ENCODE results near the gene CEBPB. TPM values are rescaled to one million over a fixed set of nuclear protein-coding genes. Genes with fewer than 3 reads are reported as not detected.

CEBPB gene
- total RNA-seq, 1 donor from 2014 or later: 19.6 TPM

DNA sequence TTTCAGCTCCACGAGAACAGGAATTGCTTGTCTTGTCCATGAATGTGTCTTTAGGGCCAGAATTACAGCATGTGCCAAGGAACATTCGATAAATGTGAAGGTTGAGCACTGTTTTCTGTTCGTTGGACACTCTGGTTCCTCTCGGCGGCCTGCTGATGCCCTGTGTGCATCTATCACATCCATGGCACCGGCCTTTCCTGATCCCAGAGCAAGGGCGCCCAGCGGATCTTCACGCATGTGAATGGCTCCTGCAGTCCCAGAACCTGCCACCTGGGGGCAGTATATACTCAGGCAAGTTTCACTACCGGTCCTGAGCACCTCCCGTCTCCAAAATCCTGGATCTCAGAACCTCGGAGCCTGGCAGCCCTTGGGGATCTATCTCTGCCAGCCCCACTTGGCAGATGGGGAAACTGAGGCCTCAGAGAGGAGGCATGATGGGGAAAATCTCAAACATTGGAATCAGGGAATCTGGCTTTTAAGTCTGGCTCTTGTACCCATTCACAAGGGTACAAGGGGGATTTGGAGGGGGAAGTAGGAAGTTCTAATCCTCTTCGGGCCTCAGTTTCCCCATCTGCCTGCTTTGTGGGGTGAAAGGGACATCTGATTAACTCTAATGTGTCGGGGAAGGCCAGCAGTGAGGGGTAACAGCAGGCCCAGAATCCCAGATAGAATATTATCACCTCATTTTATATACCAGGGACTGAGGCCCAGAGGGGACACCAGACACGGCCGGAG lies 4.3 kb upstream of the CEBPB start:
- no peaks in the 10 kb centered on the region for H3K9me3 Mint-ChIP-seq (ENCODE audit: low read depth)
- TF ChIP-seq, protein P1, sequence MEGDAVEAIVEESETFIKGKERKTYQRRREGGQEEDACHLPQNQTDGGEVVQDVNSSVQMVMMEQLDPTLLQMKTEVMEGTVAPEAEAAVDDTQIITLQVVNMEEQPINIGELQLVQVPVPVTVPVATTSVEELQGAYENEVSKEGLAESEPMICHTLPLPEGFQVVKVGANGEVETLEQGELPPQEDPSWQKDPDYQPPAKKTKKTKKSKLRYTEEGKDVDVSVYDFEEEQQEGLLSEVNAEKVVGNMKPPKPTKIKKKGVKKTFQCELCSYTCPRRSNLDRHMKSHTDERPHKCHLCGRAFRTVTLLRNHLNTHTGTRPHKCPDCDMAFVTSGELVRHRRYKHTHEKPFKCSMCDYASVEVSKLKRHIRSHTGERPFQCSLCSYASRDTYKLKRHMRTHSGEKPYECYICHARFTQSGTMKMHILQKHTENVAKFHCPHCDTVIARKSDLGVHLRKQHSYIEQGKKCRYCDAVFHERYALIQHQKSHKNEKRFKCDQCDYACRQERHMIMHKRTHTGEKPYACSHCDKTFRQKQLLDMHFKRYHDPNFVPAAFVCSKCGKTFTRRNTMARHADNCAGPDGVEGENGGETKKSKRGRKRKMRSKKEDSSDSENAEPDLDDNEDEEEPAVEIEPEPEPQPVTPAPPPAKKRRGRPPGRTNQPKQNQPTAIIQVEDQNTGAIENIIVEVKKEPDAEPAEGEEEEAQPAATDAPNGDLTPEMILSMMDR (IDR thresholded peaks at IDR 0.05; ENCODE audit: unreplicated experiment): peak; percentile 97
- no peak overlapping the region for H3K27ac Mint-ChIP-seq
- peaks cover 23% of the 10 kb centered on the region for H3K27me3 Mint-ChIP-seq
- peak; percentile 95 for DNase-seq (ENCODE audit: low spot score, unreplicated experiment)
- H3K4me3 Mint-ChIP-seq (ENCODE audit: low read depth): no peak overlapping the region
- no peaks in the 10 kb centered on the region for H3K36me3 Mint-ChIP-seq (ENCODE audit: insufficient read depth)
- H3K4me1 Mint-ChIP-seq (ENCODE audit: low read depth): no peaks in the 10 kb centered on the region

DNA sequence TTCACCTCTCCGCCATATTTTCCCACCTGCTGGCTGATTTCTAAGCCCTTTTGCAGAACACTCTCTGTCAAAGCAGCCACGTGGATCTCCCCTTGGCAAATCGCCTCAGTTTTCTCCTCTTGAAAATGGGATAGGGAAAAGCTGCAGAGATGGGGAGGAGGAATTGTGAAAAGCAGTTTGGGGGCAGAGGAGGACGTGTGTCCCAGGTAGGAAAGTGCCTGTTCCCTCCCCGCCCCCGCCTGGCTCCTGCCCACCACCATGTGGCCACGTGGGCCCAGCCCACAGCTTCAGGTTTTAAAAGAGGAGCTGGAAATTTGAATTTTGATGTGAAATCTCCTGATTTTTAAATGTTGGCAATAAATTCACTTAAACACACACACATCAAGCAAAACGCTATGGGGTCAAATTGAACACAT lies 3.6 kb upstream of the CEBPB start:
- no peak for DNase-seq (ENCODE audit: low spot score, unreplicated experiment)
- Mint-ChIP-seq H3K27me3 (peaks cover 23% of the 10 kb centered on the region), H3K9me3 (ENCODE audit: low read depth) (no peaks in the 10 kb centered on the region), H3K27ac (no peak overlapping the region), H3K4me1 (ENCODE audit: low read depth) (no peaks in the 10 kb centered on the region), H3K4me3 (ENCODE audit: low read depth) (no peak overlapping the region), H3K36me3 (ENCODE audit: insufficient read depth) (no peaks in the 10 kb centered on the region)
- TF ChIP-seq, protein P1 (IDR thresholded peaks at IDR 0.05; ENCODE audit: unreplicated experiment): no peak

DNA sequence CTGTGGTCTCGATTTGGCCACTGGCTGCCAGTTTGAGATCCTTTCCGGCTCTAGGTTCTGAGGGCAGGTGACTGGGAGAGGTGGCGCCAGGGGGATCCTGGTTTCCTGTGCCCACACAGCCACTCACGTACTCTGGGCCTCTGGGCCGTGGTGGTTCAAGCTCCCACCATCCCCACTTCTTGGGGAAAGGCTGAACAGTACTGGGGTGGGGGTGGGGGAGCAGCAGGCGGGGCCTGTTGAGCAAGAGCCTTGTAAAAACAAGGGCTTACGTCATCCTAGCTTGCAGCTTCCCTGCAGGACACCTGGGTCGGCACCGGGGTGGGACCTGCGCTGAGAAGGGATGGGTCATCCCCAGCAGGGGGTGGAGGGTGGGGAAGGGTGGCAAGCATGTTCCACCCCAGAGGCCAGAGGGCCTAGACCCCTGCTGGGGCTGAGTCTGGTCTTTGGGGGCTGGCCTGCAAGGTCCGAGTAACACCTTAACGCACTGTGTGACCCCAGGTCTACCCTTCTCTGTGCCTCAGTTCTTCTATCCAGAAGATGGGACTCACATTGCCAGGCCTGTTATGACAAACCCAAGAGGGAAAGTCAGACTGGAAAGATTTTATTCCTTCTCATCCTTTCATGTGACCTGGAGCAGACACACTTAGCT lies 3.1 kb upstream of the CEBPB start:
- DNase-seq (ENCODE audit: low spot score, unreplicated experiment): no peak

DNA sequence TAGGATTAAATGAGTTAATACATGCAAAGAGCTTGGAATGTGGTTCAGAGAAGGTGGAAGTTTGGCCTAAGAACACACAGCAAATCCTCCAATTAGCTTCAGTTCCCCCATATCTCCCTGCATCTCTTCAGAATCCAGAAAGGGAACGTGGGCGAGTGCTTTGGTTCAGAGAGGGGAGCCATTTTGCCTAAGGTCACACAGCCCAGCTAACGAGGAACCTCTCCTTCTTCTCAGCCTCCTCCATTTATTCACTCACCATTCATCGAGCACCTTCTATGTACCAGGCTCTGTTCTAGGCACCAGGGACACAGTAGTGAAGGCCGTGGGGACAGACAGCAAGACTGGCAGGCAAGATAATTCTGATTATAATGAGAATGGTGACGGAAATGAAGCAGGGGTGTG lies 2.3 kb upstream of the CEBPB start:
- TF ChIP-seq, protein P1 (IDR thresholded peaks at IDR 0.05; ENCODE audit: unreplicated experiment): no peak
- H3K9me3 Mint-ChIP-seq (ENCODE audit: low read depth): no peaks in the 10 kb centered on the region
- no peak overlapping the region for H3K4me3 Mint-ChIP-seq (ENCODE audit: low read depth)
- peaks cover 11% of the 10 kb centered on the region for H3K4me1 Mint-ChIP-seq (ENCODE audit: low read depth)
- no peaks in the 10 kb centered on the region for H3K36me3 Mint-ChIP-seq (ENCODE audit: insufficient read depth)
- H3K27me3 Mint-ChIP-seq: peaks cover 23% of the 10 kb centered on the region
- no peak overlapping the region for H3K27ac Mint-ChIP-seq
- no peak for DNase-seq (ENCODE audit: low spot score, unreplicated experiment)

More for the DNA sequence above, 3.1 kb upstream of the CEBPB start:
- Mint-ChIP-seq H3K27ac (no peak overlapping the region), H3K4me3 (ENCODE audit: low read depth) (no peak overlapping the region), H3K4me1 (ENCODE audit: low read depth) (peaks cover 4% of the 10 kb centered on the region), H3K9me3 (ENCODE audit: low read depth) (no peaks in the 10 kb centered on the region), H3K27me3 (peaks cover 23% of the 10 kb centered on the region), H3K36me3 (ENCODE audit: insufficient read depth) (no peaks in the 10 kb centered on the region)
- TF ChIP-seq, protein P1 (IDR thresholded peaks at IDR 0.05; ENCODE audit: unreplicated experiment): no peak

DNA sequence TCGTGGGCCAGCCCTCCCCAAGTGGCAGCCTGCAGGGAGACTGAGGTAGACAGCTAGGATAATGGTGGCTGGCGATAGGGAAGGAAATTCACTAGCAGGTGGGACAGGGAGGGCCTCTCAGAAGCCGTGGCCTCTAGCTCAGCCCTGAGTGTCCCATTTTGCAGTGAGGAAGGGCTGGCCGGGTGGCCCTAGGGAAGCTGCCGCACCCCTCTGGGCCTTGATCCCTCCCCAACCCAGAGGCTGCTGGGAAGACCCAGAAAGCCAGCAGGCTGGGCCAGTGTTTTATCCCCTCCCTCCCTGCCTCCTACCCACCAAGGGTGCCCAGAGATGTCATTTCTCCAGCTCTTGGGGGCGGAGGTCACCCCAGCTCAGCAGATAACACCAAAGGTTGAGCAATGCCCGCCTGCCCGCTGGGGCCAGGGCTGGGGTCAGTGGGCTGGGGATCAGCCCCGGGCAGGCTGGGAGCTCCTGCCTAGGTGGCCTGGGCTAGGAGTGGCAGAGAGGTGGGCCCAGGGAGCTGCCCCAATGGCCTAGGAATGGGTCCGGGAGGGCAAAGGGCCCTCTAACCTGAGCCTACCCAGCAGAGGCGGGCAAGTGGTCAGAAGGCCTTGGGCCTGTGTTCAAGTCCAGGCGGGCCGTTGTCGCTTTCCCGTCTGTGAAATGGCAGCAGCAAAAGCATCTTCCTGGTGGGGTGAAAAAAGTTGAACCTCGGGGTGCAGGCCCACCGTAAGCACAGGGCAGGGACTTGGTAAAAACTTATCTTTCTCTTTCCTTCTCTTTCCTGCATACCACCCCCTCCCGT lies 1.6 kb upstream of the CEBPB start:
- Mint-ChIP-seq H3K27me3 (peaks cover 23% of the 10 kb centered on the region), H3K9me3 (ENCODE audit: low read depth) (no peaks in the 10 kb centered on the region), H3K4me1 (ENCODE audit: low read depth) (peaks cover 16% of the 10 kb centered on the region), H3K36me3 (ENCODE audit: insufficient read depth) (no peaks in the 10 kb centered on the region), H3K27ac (no peak overlapping the region), H3K4me3 (ENCODE audit: low read depth) (peak overlapping the region; percentile 29)
- DNase-seq (ENCODE audit: low spot score, unreplicated experiment): no peak
- TF ChIP-seq, protein P1 (IDR thresholded peaks at IDR 0.05; ENCODE audit: unreplicated experiment): no peak
